Tibial nerve (tissue), 4 donors: ENCODE data around the gene PFAS. TPM values are rescaled to one million over a fixed set of nuclear protein-coding genes. Genes with fewer than 3 reads are reported as not detected.

Experiments
- DNase-seq, 2 donors: peaks; one replicate each; pipeline ENCODE4 v3.0.0-alpha.2; 2019; ENCODE audit warnings: low spot score in 2 of 2
- H3K27ac ChIP-seq, 4 donors: fragments of 200-600 bp; sonication (generic) in 3 of 4; one replicate each; pipeline ENCODE4 v1.5.1; 2017 to 2019; ENCODE audit warnings: mild to moderate bottlenecking in 1 of 4
- H3K27me3 ChIP-seq, 2 donors: fragments of 200-600 bp; sonication (generic) in 1 of 2; one replicate each; pipeline versions ENCODE4 v1.5.1 to v1.6.0; 2017 to 2019
- H3K36me3 ChIP-seq, 3 donors: fragments of 200-600 bp; sonication (generic); one replicate each; pipeline ENCODE4 v1.5.1; 2018 to 2019
- H3K4me1 ChIP-seq, 4 donors: fragments of 200-600 bp; sonication (generic) in 3 of 4; one replicate each; pipeline ENCODE4 v1.5.1; 2017 to 2019
- H3K4me3 ChIP-seq, 4 donors: fragments of 200-600 bp; sonication (generic) in 3 of 4; one replicate each; pipeline ENCODE4 v1.5.1; 2017 to 2019; ENCODE audit warnings: mild to moderate bottlenecking in 1 of 4, moderate library complexity in 1 of 4
- H3K9me3 ChIP-seq, 4 donors: fragments of 200-600 bp; sonication (generic) in 3 of 4; one replicate each; pipeline ENCODE4 v1.5.1; 2017 to 2019
- CTCF ChIP-seq, 5 experiments: fragments of 200-600 bp in 3 of 5; fragments of 450-650 bp in 2 of 5; sonication (generic) in 3 of 5; IDR thresholded peaks; one replicate each; pipeline ENCODE4 v1.5.1; 2016 to 2019; ENCODE audit warnings: antibody characterized with exemption in 5 of 5, mild to moderate bottlenecking in 3 of 5, moderate library complexity in 2 of 5
- EP300 ChIP-seq, 2 donors: sonication (generic); formaldehyde crosslinking; IDR thresholded peaks; one replicate each; pipeline ENCODE4 v1.6.1; 2017; ENCODE audit warnings: antibody characterized with exemption in 2 of 2, mild to moderate bottlenecking in 1 of 2
- POLR2A ChIP-seq, 2 donors: fragments of 450-650 bp; IDR thresholded peaks; one replicate each; pipeline ENCODE4 v1.6.1; 2017; ENCODE audit warnings: antibody characterized with exemption in 2 of 2, mild to moderate bottlenecking in 2 of 2, moderate library complexity in 2 of 2
- WGBS, 2 donors: methylation state at CpG; one replicate each; pipeline ENCODE4 v1.1.5; 2018; 5-methylcytosine and 5-hydroxymethylcytosine counted together
- total RNA-seq, 4 donors: library from RNA; depleted of rRNA; stranded (reverse); fragments of >200 nt; gene quantifications; one replicate each; pipeline ENCODE4 v1.1.0, GENCODE V29; 2016

Gene PFAS
- total RNA-seq, 4 donors from 2014 or later, result 19.2 to 39.9 (median 29.5) TPM

- Histone ChIP-seq H3K4me3 (peak overlapping the region; percentile 54 to 77 (median 72)), H3K9me3 (no peaks in the 10 kb centered on the region), H3K27ac (peak overlapping the region; percentile 96 to 100 (median 98)), H3K36me3 (no peaks in the 10 kb centered on the region), H3K4me1 (peaks cover 0 to 35% (median 9%) of the 10 kb centered on the region in 4 donors), H3K27me3 (no peaks in the 10 kb centered on the region)
- DNase-seq, result peak; percentile 96 to 99
- 0 to 1% methylated on average over 44 to 45 of the region's 45 CpGs for WGBS, 2 donors
- TF ChIP-seq EP300 (IDR thresholded peaks at IDR 0.05), result peak; percentile 26 to 81
- peak in 1 of 5 experiments; percentile 30 for TF ChIP-seq CTCF (IDR thresholded peaks at IDR 0.05)
- TF ChIP-seq POLR2A (IDR thresholded peaks at IDR 0.05), result no peak
Measured at GRCh38 chr17:8220783-8221662, 28.1 kb upstream of the PFAS start.

GRCh38 chr17:8221663-8222379, 27.3 kb upstream of the PFAS start:
- 0 to 1% methylated on average over 40 of the region's 40 CpGs for WGBS, 2 donors
- Histone ChIP-seq H3K4me3 (peak overlapping the region; percentile 54 to 77 (median 72)), H3K9me3 (no peaks in the 10 kb centered on the region), H3K36me3 (no peaks in the 10 kb centered on the region), H3K27me3 (no peaks in the 10 kb centered on the region), H3K27ac (peak overlapping the region; percentile 96 to 100 (median 98)), H3K4me1 (peaks cover 0 to 41% (median 9%) of the 10 kb centered on the region in 4 donors)
- peak; percentile 87 to 100 for DNase-seq
- TF ChIP-seq POLR2A (IDR thresholded peaks at IDR 0.05), result peak in 1 of 2 donors; percentile 17
- no peak for TF ChIP-seq CTCF (IDR thresholded peaks at IDR 0.05)
- TF ChIP-seq EP300 (IDR thresholded peaks at IDR 0.05), result peak; percentile 22 to 51

- no peak for TF ChIP-seq CTCF (IDR thresholded peaks at IDR 0.05)
- no peak for TF ChIP-seq EP300 (IDR thresholded peaks at IDR 0.05)
- TF ChIP-seq POLR2A (IDR thresholded peaks at IDR 0.05), result no peak
- Histone ChIP-seq H3K4me1 (peaks cover 0 to 46% (median 14%) of the 10 kb centered on the region in 4 donors), H3K9me3 (no peaks in the 10 kb centered on the region), H3K36me3 (peaks cover 0 to under 1% (median 0%) of the 10 kb centered on the region in 3 donors), H3K27me3 (no peaks in the 10 kb centered on the region), H3K27ac (peak overlapping the region; percentile 96 to 100 (median 98)), H3K4me3 (peak overlapping the region; percentile 54 to 77 (median 72))
- WGBS, 2 donors, result 0 to 1% methylated on average over 9 of the region's 9 CpGs
- DNase-seq, result no peak
Measured at GRCh38 chr17:8222380-8222629, 26.8 kb upstream of the PFAS start.

- 0 to 1% methylated on average over 32 to 41 of the region's 49 CpGs for WGBS, 2 donors
- TF ChIP-seq CTCF (IDR thresholded peaks at IDR 0.05), result peak in 1 of 5 experiments; percentile 27
- TF ChIP-seq POLR2A (IDR thresholded peaks at IDR 0.05), result peak; percentile 79 to 84
- TF ChIP-seq EP300 (IDR thresholded peaks at IDR 0.05), result peak; percentile 86 to 96
Measured at GRCh38 chr17:8222630-8223355, 26.3 kb upstream of the PFAS start.

More at GRCh38 chr17:8222630-8223355, 26.3 kb upstream of the PFAS start:
- Histone ChIP-seq H3K27ac (peak overlapping the region; percentile 96 to 100 (median 98)), H3K4me1 (peaks cover 0 to 51% (median 14%) of the 10 kb centered on the region in 4 donors), H3K4me3 (peak overlapping the region; percentile 54 to 77 (median 72)), H3K27me3 (no peaks in the 10 kb centered on the region), H3K9me3 (no peaks in the 10 kb centered on the region), H3K36me3 (peaks cover 0 to 5% (median 0%) of the 10 kb centered on the region in 3 donors)
- DNase-seq, result peak; percentile 94 to 95
